ENCODE results near the gene RPUSD2. TPM values are rescaled to one million over a fixed set of nuclear protein-coding genes. Genes with fewer than 3 reads are reported as not detected.

The RPUSD2 gene
- polyA plus RNA-seq, 1 donor (not counting 4 experiments of a cell fraction or from before 2014, with no cell fraction given) = 8.0 TPM

- H3K27me3 ChIP-seq (ENCODE audit: control insufficient read depth, extremely low read depth, insufficient read depth, low read length) = no peaks in the 10 kb centered on the region
- no peak overlapping the region for H3K9ac ChIP-seq (ENCODE audit: control insufficient read depth, extremely low read depth, insufficient read depth, low read length)
- no peak for DNase-seq (ENCODE audit: low read depth, low spot score)
- H3K36me3 ChIP-seq (ENCODE audit: control insufficient read depth in 2 of 2, extremely low read depth in 1 of 2, insufficient read depth in 2 of 2, low read length in 2 of 2) = peaks cover 13% of the 10 kb centered on the region in 2 experiments
- no peaks in the 10 kb centered on the region for H3K9me3 ChIP-seq (ENCODE audit: control insufficient read depth, low read depth, low read length)
- TF ChIP-seq, protein P1, sequence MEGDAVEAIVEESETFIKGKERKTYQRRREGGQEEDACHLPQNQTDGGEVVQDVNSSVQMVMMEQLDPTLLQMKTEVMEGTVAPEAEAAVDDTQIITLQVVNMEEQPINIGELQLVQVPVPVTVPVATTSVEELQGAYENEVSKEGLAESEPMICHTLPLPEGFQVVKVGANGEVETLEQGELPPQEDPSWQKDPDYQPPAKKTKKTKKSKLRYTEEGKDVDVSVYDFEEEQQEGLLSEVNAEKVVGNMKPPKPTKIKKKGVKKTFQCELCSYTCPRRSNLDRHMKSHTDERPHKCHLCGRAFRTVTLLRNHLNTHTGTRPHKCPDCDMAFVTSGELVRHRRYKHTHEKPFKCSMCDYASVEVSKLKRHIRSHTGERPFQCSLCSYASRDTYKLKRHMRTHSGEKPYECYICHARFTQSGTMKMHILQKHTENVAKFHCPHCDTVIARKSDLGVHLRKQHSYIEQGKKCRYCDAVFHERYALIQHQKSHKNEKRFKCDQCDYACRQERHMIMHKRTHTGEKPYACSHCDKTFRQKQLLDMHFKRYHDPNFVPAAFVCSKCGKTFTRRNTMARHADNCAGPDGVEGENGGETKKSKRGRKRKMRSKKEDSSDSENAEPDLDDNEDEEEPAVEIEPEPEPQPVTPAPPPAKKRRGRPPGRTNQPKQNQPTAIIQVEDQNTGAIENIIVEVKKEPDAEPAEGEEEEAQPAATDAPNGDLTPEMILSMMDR (optimal IDR thresholded peaks at IDR 0.05 in 1 of 3, IDR thresholded peaks at IDR 0.05 in 1 of 3, conservative IDR thresholded peaks at IDR 0.05 in 1 of 3; ENCODE audit: extremely low read depth in 1 of 3, insufficient read depth in 2 of 3, low read length in 3 of 3) = no peak
- TF ChIP-seq EZH2 (IDR thresholded peaks at IDR 0.05; ENCODE audit: low read length) = no peak
- H2AFZ ChIP-seq (ENCODE audit: control insufficient read depth, low read length) = no peak overlapping the region
- FAIRE-seq = no peak
- H3K4me2 ChIP-seq (ENCODE audit: control insufficient read depth, extremely low read depth, insufficient read depth, low read depth, low read length) = no peak overlapping the region
- no peak overlapping the region for H3K4me3 ChIP-seq (ENCODE audit: control insufficient read depth in 2 of 3, extremely low read depth in 1 of 3, insufficient read depth in 2 of 3, low read depth in 1 of 3, low read length in 3 of 3)
- peaks cover 11% of the 10 kb centered on the region for H3K4me1 ChIP-seq (ENCODE audit: control insufficient read depth, extremely low read depth, insufficient read depth, low read length)
- peaks cover 3% of the 10 kb centered on the region for H3K79me2 ChIP-seq (ENCODE audit: control insufficient read depth, insufficient read depth, low read length)
- no peaks in the 10 kb centered on the region for H3K9me1 ChIP-seq (ENCODE audit: control insufficient read depth, extremely low read depth, insufficient read depth, low read length)
- H3K27ac ChIP-seq (ENCODE audit: control insufficient read depth, insufficient read depth, low read length) = no peak overlapping the region
- no peaks in the 10 kb centered on the region for H4K20me1 ChIP-seq (ENCODE audit: control insufficient read depth, extremely low read depth, insufficient read depth, low read length)
- dilution Hi-C loops (cut with MboI; ENCODE audit: extremely low pct_ligation_motif_present, low sequenced_read_pairs) = no loop called here
Observed at GRCh38 chr15:40554161-40554525, 15.0 kb upstream of the RPUSD2 start.

GRCh38 chr15:40555876-40556275 lies 13.2 kb upstream of the RPUSD2 start:
- TF ChIP-seq, protein P1 (optimal IDR thresholded peaks at IDR 0.05 in 1 of 3, IDR thresholded peaks at IDR 0.05 in 1 of 3, conservative IDR thresholded peaks at IDR 0.05 in 1 of 3; ENCODE audit: extremely low read depth in 1 of 3, insufficient read depth in 2 of 3, low read length in 3 of 3) = no peak
- no peak for TF ChIP-seq EZH2 (IDR thresholded peaks at IDR 0.05; ENCODE audit: low read length)
- DNase-seq (ENCODE audit: low read depth, low spot score) (no peak), FAIRE-seq (no peak)
- H3K27ac ChIP-seq (ENCODE audit: control insufficient read depth, insufficient read depth, low read length) = no peak overlapping the region
- no peaks in the 10 kb centered on the region for H3K9me1 ChIP-seq (ENCODE audit: control insufficient read depth, extremely low read depth, insufficient read depth, low read length)
- no peak overlapping the region for H3K9ac ChIP-seq (ENCODE audit: control insufficient read depth, extremely low read depth, insufficient read depth, low read length)
- H3K27me3 ChIP-seq (ENCODE audit: control insufficient read depth, extremely low read depth, insufficient read depth, low read length) = no peaks in the 10 kb centered on the region
- H3K9me3 ChIP-seq (ENCODE audit: control insufficient read depth, low read depth, low read length) = no peaks in the 10 kb centered on the region
- peaks cover 7 to 11% of the 10 kb centered on the region in 2 experiments for H3K36me3 ChIP-seq (ENCODE audit: control insufficient read depth in 2 of 2, extremely low read depth in 1 of 2, insufficient read depth in 2 of 2, low read length in 2 of 2)
- no peak overlapping the region for H2AFZ ChIP-seq (ENCODE audit: control insufficient read depth, low read length)
- dilution Hi-C loops (cut with MboI; ENCODE audit: extremely low pct_ligation_motif_present, low sequenced_read_pairs) = no loop called here
- no peak overlapping the region for H3K4me3 ChIP-seq (ENCODE audit: control insufficient read depth in 2 of 3, extremely low read depth in 1 of 3, insufficient read depth in 2 of 3, low read depth in 1 of 3, low read length in 3 of 3)
- H4K20me1 ChIP-seq (ENCODE audit: control insufficient read depth, extremely low read depth, insufficient read depth, low read length) = no peaks in the 10 kb centered on the region
- H3K4me1 ChIP-seq (ENCODE audit: control insufficient read depth, extremely low read depth, insufficient read depth, low read length) = peaks cover 11% of the 10 kb centered on the region
- H3K4me2 ChIP-seq (ENCODE audit: control insufficient read depth, extremely low read depth, insufficient read depth, low read depth, low read length) = no peak overlapping the region
- peaks cover 3% of the 10 kb centered on the region for H3K79me2 ChIP-seq (ENCODE audit: control insufficient read depth, insufficient read depth, low read length)

All from keratinocyte (primary cell).